K562 (cell line): ENCODE measurements around the gene DNAL4.

ENCODE experiments used
- POLR2A ChIP-seq: fragments of 450-650 bp; conservative IDR thresholded peaks from 2 replicates; pipeline ENCODE4 v1.6.1; 2016
- SRF ChIP-seq, 2 experiments: fragments of 250-450, 450-650 bp in 1 of 2; sonication (Bioruptor Pico) in 1 of 2; sonication (generic) in 1 of 2; formaldehyde crosslinking; IDR thresholded peaks; 2 replicates each; pipeline versions ENCODE4 v1.5.0 to v1.5.1; 2020 to 2022; ENCODE audit warnings: mild to moderate bottlenecking in 1 of 2, missing genetic modification reagents in 1 of 2
- ZNF224 ChIP-seq: sonication (generic); formaldehyde crosslinking; IDR thresholded peaks from 2 replicates; pipeline ENCODE4 v1.8.0; 2022; ENCODE audit warnings: mild to moderate bottlenecking, missing genetic modification reagents

DNA sequence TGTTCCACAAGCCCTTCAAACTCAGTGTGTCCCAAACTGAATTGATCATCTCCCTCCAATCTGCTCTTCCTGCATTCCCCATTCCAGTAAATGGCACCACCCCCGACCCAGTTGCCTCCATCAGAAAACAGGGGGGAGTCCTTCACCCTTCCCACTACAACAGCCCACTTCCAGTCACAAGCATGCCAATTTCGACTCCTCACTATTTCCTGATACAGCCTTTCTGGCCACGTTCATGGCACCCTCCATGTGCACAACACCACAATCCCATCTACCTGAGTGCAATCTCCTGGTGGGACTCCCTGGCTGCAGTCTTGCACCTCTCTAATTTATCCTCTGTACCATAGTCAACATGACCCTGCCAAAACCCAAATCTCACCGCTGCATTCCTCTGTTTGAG lies 1.6 kb upstream of the DNAL4 start:
- TF ChIP-seq ZNF224 (no peak), SRF (CRISPR knock-in tag; IDR thresholded peaks at IDR 0.05) (no peak), POLR2A (no peak)
